Fibroblast of the conjunctiva (primary cell): ENCODE data around the gene BBX.
"Not testable (repeated sequence)": the region's sequence is repeated elsewhere in the genome, so short reads cannot be mapped to it uniquely, and the experiment has no call there.

Experiments
- DNase-seq: peaks from one replicate; pipeline ENCODE4 v3.0.0-alpha.2; 2010; ENCODE audit warnings: low read depth

Gene BBX

DNA sequence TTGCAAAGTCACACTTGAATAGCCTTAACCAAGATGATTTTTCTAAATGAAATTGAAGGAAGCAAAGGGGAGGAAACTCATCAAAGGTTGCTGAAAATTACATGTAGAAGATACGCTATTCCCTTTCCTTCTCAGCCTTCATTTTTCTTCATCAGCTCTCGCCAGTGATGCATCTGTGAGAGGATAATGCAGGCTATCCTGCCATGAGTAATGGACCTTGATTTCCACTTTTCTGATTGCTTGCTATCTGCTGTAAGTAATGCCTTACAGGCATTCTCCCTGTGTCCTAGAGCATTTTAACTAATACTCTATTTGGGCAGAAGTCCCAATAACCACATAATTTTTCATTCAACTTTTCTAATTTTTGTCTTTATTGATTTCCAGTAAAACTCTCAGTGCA is 162.6 kb downstream of the BBX start:
- no peak for DNase-seq

DNA sequence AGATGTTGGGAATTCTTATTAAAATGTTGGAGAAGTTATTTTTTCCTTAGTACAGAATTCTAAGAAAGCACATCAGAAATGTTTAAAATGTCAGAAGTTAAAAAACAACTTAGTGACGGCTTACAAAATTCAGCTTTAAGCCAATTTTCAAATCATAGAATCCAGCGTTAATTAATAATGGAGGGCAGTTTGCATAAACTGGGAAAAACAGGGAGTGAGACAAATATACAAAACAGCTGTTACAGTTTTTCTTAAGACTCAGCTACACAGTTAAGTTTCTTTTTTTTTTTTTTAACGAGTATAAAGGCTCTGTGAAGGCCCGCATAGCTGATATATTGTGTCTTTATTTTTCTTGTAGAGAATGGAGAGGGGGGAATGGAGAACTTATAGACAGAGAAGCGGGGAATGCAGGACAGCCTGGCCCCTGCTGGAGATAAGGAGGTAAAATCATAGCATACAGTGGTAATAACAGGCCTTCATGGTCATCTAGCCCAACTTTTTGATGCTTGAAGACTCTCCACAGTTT is 164.4 kb downstream of the BBX start:
- no peak for DNase-seq

DNA sequence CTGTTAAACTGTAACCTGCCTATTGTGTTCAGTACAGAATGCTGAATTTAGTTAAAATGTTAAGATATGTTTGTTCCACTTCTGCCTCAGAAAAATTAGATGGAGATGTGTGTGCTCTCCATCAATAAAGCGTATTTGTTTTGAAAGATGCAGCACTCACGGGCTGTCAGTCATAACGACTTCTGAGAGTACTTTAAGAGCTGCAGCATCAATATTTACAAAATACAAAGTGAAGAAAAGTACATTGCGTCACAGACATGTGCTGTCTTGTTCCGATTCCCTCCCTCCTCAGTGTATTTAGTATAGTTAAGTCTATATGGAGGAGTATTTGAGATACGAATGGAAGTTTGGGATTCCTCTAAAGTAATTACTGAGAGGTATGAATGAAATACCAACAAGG is 166.6 kb downstream of the BBX start:
- DNase-seq: no peak

DNA sequence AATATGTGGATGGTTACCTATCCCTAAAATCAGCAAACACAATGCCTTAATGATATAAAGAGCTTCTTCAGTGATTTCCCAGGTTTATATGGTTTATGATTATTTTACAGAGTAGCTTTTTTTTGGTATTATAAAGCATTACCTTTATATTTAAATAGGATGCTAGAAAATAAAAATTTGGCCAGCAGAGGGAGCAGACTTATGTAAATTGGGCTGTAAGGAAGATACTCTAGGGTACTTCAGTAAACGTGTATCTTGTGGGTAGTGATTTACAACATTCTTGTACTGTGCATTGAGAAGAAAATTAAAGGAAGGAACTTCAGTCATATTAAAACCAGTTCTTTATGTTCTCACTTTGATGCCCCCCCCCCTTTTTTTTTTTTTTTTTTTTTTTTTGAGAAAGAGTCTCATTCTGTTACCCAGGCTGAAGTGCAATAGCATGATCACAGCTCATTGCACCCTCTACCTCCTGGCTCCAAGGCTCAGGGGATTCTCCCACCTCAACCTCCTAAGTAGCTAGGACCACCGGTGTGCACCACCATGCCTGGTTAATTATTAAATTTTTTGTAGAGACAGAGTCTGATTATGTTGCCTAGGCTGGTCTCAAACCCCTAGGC is 167.9 kb downstream of the BBX start:
- peak; percentile 56 for DNase-seq

DNA sequence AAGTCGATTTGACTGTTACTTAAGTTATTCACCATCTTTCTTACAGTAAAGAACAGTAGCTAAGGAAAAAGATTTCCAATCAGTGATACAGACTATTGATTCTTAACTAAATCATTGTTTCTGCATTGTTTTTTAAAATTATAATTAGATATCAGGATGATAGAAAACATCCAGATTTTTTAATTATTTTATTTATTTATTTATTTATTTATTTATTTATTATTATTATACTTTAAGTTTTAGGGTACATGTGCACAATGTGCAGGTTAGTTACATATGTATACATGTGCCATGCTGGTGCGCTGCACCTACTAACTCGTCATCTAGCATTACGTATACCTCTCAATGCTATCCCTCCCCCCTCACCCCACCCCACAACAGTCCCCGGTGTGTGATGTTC is 169.2 kb downstream of the BBX start:
- not testable (repeated sequence) for DNase-seq

DNA sequence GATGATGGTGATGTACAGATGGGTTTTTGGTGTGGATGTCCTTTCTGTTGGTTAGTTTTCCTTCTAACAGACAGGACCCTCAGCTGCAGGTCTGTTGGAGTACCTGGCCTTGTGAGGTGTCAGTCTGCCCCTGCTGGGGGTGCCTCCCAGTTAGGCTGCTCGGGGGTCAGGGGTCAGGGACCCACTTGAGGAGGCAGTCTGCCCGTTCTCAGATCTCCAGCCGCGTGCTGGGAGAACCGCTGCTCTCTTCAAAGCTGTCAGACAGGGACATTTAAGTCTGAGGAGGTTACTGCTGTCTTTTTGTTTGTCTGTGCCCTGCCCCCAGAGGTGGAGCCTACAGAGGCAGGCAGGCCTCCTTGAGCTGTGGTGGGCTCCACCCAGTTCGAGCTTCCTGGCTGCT is 174.6 kb downstream of the BBX start:
- not testable (repeated sequence) for DNase-seq

DNA sequence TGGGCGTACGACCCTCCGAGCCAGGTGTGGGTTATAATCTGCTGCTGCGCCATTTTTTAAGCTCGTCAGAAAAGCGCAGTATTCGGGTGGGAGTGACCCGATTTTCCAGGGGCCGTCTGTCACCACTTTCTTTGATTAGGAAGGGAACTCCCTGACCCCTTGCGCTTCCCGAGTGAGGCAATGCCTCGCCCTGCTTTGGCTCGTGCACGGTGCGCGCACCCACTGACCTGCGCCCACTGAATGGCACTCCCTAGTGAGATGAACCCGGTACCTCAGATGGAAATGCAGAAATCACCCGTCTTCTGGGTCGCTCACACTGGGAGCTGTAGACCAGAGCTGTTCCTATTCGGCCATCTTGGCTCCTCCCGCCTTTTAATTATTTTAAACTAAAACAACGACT is 175.1 kb downstream of the BBX start:
- DNase-seq: not testable (repeated sequence)

DNA sequence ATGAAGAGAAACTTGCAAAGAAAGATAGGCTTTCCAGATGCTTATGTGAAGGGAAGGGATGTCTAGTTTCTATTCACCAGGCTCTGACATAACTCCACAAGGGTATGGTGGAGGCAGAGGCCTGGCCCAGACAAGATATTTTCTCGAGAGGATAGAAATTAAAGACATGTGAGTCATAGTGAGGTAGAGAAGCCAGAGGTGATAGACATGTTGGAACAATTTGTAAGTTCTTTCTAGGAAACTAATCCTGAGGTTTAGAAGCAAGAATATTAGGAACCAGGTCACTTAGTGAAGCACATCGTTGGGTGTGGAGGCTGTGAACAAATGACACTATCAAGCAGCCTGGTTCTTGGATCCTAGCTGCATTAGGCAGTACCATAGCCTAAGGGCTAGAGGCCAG is 176.9 kb downstream of the BBX start:
- DNase-seq: no peak

DNA sequence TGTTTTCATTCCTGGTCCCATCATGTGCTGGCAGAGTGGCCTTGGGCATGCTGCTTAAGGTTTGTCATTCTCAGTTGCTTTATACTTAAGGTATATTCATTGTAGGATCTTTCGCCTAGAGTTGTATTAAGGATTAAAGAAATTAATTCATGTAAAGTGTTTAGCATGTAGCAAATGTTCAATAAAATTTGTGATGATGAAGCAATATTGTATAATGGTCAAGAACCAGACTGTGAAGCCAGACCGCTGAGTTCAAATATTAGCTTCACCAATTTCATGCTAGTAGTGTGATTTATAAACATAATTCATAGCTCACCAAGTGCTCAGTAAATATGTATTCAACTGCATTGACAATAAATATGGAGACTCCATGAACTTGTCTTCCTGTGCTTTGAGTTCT is 178.5 kb downstream of the BBX start:
- no peak for DNase-seq

DNA sequence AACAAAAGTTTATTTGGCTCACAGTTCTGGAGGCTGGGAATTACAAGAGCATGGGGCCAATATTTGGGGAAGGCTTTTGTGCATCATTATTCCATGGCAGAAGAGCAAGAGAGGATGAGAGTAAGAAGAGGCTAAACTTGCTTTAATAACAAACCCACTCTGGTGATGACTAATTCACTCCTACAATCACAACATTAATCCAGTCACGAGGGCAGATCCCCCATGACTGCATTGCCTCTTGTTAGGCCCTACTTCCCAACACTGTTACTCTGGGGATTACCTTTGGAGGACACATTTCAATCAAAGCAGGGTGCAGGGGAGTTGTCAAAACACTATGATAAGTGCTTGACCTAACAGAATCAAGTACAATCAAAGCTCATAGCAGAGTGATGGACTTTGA is 181.7 kb downstream of the BBX start:
- DNase-seq: no peak

DNA sequence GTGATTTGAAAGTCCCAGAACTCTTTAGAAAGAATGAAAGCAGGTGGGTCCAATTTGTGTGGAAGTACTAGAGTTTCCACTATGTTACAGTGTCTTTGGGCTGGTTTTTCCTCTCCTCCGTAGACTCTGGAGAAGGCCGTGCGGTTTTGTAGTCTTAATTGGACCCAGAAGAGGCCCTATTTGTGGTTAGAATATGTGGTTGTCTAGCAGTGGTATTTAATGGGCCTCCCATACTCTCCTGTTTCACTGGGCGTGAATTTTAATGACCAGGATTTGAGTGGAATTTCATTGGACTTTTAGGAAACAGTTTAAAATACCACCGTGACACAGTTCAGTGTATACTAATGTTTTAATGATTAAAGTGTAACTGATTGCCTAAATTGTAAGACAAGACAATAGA is 182.3 kb downstream of the BBX start:
- no peak for DNase-seq

DNA sequence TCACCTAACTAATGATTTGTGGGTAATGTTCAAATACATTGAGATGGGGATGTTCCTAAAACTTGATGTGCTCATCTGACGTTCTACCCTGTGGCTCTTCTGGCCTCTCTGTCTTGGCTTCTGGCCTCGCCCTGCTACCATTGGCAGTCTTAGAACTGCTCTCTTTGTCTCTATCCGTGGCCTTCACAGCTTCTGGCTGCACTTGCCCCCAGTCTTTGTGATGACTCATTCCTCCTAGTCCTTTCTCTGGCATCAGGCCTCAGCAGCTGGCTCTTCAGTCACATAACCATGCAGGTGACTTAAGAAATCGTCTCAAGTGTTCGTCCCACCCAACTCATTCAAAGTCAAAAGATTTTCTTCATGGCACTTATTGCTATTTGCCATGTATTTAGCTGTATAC is 188.1 kb downstream of the BBX start:
- DNase-seq: no peak

DNA sequence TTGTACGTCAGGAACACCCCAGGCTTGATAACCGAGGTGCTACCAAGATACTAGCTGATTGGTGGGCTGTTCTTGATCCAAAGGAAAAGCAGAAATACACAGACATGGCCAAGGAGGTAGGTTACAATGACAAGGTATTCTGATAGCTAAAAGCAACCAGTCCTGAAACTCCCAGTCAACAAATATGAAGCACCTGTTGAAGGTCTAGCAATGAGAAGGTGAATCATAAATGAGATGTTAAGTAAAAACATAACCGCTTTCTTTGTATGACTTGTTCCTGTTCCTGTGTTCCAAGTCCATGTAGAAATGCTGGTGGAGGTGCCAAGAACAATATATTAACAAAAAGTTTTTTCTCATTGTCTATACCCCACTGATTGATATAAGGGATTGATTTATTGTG is 194.0 kb downstream of the BBX start:
- no peak for DNase-seq

DNA sequence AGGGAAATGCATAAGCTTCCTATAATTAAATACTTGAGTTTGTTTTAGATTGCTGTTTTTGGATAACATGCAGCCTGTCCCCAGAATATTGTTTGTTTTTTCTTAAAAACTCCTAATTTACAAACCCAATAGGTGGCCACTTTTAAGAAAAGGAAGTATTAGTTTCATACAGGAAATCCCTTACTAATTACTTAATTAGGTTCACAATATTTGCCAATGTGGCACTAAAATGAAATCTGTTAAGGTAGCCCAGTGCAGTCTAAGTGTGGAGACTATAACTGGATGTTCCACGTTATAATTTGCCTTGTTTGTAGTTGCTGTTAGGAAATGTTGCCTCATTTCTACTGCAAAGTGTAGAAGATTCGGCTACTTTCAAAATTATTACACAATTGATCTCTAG is 195.8 kb downstream of the BBX start:
- no peak for DNase-seq

DNA sequence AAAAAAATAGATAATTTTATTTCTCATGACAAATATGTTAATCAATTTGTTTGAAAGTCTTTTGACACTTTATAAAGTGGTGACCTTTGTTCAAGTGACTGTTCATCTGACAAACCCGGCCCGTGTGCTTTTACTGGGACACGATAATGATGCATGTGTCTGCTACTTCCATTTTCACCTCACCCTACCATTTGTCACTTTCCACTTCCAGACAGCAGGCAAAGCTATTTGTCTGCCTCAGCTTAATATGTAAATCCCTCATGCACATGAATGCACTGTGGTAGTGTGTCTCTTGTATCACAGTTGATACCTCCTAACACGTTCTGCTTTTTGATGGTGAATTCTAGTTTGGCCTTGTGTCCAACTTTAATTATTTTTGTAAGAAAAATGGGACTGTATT is 204.3 kb downstream of the BBX start:
- DNase-seq: no peak

DNA sequence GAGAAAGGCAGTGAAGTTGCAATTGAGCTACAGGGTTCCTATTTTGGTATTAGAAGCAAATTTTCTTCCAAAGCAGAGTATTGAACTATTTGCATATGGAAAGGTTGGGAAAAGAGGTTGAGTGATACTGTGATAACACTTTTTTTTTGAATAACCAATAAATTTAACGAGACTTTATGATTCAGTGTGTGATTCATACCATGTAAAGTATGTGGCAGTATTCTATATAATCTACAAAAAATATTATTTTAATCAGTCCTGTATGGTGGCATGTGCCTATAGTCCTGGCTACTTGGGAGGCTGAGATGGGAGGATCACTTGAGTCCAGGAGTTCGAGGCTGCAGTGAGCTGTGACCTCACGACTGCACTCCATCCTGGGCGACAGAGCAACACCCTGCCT is 206.9 kb downstream of the BBX start:
- DNase-seq: no peak

DNA sequence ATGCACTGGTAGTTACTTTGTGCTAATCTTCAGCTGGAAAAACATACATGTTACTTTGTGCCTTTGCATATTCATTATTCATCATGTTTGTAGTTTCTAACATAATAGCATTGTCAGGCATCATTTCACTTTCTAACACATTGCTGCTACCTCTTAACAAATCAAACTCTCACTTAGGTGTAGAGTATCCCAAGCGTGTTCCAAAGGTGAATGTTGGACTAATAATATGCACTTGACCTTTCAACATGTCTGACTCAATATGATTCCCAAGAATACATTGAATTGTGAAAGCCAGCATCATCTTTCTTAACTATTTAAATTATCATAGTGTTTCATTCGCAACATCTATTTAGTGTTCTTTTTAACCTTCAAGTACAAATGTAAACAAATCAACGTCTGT is 211.6 kb downstream of the BBX start:
- DNase-seq: no peak

DNA sequence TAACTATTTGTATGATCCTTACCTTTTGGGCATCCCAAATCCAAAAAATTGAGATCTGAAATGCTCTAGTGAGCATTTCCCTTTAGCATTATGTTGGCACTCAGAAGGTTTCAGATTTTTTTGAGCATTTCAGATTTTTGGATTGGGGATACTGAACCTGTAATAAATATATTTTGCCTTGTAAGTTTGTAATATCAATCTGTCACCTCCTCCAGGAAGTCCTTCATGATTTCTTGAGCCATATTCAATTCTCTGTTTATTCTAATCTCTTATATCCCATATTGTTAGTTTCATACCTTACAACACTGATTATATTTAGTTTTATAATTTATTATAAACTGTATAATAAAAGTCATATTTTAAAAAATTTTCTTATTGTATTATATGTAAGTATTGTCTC is 215.2 kb downstream of the BBX start:
- DNase-seq: no peak

DNA sequence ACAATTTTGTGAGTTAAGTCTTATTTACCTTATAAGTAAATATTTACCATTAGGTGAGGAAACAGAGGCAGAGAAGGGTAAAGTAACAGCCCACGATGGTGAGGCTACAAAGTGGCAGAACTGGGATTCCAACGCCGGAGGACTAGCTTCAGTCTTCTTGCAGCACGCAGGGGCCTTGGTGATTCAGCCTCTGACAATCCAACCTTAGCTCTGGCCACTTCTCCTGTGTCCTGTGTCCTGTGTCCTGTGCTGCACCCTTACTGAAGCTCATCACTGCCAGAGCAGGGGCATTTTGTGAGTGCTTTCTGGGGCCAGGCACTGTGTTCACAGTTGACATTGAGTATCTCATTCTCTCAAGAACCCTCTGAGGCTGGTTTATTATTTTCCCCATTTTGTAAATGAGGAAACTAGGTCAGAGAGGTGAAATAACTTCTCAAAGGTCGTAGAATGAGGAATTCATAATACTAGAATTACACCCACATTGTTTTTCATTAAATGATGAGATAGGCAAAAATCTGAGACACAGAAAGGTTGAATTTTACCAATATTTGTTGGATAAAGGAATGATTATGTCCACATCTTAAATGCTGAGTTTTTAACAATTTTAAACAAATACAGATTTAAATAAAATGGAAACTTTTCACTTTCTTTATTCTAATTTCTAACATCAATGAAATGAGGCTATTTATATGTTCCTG is 215.9 kb downstream of the BBX start:
- DNase-seq: no peak

DNA sequence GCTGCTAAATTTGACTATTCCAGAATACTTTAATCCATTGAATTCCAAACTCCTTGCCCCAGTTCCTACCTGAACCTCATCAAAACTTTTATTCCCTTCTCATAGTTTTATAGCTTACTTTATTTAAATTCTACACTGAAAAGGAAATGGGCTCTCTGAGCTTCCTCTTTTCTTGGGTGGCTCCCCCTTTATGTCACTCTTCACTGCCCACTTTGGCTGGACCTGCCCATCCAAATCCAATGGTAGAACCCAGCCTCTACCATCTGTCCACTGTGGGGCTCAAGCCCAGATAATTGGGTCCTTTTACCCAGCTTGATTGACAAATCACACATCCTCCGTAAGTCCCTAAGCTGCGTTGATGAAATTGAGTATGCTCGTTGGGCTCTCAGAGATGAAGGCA is 216.5 kb downstream of the BBX start:
- DNase-seq: no peak

DNA sequence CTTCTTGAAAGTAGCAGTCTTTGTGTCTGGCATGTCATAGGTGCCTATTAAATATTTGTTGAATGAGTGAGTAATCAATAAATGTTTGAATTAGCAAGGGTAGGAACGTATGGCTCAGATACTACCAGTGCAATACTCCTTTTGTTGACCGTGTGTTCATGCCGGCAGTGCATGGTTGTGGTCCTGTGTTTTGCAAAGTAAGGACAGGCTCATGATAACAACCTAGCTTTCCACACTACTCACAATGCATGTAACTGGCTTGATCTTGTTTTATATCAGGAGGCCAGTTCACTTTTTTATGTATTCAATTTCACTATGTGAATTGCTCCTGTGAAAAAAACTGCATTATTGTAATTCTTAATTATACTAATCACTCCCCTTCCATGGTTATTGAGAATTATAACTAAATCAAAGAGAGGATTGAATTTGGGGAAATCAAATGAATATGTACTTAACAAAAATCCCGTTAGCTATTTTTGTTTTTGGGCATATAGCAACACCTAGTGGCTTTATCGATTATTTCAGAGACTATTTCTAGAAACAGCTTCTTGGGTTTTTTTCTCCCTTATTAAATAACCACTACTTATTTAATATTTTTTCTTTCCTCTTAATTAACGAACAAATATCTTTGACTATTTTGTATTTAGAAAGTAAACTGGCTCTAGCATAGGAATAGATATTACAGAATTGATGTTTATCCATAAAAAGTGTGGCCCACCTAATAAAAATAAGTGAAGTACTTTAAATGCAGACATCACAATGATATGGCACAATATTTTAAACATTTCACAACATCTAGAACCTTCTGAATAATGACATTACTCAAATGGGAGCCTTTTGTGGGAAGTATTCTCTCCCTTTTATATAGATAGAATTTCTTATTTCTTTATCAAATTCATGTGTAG is 218.5 kb downstream of the BBX start:
- DNase-seq: peak; percentile 20

DNA sequence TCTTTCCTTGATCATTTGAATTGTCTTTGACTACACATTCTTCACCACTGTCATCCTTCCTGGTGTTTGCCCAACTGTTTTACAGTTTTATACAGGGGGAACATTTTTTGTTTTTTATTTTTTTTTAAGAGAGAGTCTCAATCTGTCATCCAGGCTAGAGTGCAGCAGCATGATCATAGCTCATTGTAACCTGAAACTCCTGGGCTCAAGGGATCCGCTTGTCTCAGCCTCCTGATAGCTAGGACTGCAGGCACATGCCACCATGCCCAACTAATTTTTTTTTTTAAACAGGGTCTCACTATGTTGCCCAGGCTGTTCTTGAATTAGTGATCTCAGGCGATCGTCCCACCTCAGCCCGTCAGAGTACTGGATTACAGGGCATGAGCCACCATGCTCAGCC is 222.6 kb downstream of the BBX start:
- DNase-seq: no peak
